HG03439 (cell line): Measurements from ENCODE around the gene PDGFRB.

ENCODE experiments used
- ATAC-seq: cut with Tn5 transposase; IDR thresholded peaks from one replicate; pipeline ENCODE4 v1.9.1; 2021; ENCODE audit warnings: mild to moderate bottlenecking, moderate library complexity; ENCODE audit not compliant: unreplicated experiment

Gene PDGFRB

DNA sequence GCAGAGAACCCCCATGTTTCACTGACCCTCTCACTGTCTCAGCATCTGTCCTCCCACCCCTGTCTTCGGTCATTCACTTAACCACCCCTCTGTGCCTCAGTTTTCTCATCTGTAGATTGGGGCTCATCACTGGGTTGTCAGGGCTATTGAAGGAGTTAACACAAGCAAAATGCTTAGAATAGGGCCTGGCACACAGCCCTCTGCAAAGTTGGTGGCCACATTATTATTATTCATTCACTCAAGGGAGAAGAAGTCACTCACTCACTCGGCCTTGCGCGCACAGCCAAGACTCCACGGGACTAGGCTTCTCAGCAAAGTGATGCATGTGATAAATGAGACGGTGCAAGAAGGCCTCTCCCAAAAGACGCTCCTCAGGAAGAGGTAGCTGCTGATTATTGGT, 8.0 kb downstream of the PDGFRB start:
- no peak for ATAC-seq

DNA sequence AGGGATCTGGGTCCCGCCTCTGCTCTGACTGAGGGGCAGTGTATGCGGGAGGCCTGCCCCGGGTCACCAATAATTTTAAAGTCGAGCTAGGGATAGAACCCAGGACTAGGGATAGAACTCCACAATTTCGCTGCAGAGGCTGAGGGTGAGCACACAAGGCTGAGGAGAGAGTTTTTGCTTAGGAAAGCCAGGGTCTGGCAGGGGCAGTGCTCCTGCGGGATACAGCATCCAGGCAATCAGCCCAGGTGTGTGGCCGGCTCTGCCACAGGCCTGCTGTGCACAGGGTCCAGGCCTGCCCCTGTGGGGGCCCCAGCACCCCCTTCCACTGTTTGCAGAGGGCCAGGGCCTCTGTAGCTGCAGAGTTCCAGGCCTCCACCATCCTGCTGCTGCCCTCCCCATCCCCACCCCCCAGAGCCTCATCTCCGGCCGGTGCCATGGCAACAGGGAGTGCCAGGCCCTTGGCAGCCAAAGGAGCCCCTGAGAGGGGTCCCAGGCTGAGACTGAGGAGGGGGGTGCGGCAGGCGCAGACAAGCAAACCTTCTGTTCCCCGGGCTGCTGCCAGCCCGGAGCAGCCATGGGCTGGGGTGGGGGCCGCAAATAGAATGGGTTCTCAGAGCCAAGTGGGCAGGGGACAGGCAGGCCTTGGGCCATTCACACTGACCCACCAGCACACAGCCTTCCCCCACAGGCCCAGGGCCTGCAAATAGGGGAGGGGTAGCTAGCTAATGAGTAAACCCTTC, 8.6 kb downstream of the PDGFRB start:
- no peak for ATAC-seq

DNA sequence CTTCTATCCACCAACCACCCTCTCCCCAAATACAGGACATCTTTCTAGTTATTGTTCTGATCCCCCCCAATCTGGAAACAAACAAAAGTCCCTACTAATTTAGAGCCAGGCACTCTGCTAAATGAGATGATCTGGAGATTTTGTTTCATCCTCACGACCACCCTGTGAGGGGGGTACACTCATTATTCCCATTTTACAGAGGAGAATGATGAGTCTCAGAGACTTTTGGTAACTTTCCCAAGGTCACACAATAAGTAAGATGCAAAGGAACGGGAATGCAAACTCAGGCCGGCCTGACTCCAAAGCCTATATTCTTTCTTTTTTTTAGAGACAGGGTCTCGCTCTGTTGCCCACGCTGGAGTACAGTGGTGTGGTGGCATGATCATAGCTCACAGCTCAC, 9.4 kb downstream of the PDGFRB start:
- ATAC-seq = no peak

DNA sequence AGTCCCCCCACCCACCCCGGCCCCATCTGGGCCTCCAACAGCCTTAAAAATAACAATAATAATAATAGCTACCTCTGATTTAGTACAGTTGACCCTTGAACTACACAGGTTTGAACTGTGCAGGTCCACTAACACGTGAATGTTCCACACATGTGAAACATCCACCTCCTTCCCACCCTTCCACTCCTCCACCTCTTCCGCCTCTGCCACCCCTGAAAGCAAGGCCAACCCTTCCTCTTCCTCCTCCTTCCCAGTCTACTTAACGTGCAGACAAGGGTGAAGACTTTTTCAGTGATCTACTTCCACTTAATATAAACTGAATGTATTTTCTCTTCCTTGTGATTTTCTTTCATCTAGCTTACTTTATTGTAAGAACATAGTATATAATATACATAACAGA, 10.8 kb downstream of the PDGFRB start:
- ATAC-seq = no peak

DNA sequence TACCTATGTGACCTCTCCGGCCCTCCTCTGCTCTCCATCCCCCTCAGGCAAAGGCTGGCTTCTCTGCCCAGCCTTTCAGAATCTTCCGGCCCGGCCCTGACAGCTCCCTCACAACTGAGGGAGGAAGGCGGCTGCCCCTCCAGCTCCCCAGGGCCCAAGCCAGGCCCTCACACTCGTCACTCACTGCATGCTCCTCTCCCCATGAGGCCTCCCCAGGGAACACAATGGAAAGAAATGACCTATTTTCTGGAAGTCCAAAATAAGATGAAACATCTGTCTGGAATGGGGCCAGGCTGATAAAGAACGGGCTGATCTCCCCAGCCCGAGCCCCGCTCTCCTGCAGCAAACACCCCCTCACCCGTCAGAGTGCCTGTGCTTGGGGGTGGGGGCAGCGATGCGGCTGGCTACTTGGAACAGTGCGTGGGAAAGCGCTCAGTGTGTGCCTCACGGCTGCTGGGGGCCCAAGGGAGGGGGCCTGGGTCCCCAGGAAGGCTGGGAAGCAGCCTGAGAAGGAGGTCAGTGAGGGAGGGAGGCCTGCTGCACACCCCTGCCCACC, 11.3 kb downstream of the PDGFRB start:
- no peak for ATAC-seq

DNA sequence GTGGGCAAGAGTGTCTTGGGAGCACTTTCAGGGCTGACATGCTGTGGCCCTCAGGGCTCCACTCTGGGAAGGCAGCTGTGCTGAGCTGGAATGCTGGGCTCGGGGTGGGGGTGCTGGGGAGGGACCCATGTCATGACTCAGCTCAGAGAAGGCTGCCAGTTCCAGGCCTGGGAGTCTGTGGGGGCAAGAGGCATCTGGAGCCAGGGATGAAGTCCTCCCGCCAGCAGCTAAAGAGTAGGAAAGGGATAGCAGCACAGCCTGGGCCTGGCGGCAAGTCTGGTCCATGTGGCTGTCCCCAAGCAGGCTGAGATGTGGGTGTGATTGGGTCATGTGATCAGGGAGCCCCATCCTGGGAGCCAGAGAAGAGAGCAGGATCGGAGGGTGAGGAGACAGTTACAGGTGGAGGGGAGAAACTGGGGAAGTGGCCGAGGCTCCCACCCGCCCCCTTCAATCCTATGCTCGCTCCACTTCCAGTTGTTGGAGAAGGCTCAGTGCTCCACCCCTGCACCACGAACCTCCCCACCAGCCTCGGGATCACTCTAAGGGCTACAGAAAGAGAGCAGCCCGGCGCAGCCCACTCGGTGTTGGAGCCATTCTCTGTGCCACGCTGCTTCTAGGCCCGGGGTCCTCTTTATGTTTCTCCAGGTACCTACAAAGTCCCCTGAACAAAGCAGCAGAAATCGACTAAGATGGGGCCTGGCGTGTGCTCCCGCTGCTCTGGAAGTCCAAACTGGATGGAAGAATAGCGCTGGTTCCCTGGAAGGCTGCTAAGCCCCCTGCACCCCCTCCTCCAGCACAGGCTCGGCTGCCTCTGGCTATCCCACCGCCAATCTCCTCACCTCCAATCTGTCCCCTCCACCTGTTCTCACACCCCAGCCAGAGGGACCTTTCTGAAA, 12.0 kb downstream of the PDGFRB start:
- ATAC-seq = no peak

DNA sequence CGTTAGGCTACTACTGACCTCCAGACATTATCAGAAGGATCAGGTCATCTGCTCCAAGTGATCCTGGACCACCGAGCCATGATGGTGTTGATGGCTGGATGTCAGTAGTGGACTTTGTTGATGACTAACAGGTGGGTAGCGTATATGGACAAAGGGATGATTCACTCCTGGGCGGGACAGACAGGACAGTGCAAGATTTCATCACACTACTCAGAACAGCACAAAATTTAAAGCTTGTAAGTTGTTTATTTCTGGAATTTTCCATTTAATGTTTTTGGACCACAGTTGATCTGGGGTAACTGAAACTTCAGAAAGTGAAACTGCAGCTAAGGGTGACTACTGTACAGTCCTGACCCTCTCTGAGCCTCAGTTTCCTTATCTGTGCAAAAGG, 12.7 kb downstream of the PDGFRB start:
- ATAC-seq = no peak

DNA sequence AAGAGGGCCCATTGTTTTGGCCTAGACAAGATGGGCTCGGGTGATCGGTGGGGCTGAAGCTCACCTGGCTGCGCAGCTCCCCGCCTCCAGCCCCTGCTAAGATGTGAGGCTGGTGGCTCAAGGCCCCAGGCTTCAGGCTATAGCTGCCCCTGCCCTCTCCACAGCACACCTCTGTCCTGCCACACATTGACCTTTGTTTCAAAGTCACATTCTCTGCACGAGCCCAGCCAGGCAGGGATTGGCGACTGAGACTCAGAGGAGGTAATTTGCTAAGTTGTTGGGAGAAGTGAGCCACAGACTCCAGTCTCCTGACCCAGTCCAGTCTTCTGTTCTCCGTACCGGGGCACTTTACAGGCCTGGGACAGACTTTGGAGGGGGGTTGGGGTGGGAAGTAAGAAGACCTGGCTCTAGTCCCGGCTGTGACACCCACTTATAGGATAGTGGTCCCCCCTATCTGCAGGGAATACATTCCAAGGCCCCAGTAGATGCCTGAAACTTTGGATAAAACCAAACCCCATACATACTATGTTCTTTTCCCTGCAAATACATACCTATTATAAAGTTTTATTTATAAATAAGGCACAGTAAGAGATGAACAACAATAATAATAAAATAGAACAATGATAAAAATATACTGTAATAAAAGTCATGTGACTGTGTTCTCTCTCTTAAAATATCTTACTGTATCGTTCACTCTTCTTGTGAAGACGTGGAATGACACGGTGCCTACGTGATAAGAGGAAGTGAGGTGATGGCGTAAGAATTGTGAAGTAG, 13.3 kb downstream of the PDGFRB start:
- no peak for ATAC-seq

DNA sequence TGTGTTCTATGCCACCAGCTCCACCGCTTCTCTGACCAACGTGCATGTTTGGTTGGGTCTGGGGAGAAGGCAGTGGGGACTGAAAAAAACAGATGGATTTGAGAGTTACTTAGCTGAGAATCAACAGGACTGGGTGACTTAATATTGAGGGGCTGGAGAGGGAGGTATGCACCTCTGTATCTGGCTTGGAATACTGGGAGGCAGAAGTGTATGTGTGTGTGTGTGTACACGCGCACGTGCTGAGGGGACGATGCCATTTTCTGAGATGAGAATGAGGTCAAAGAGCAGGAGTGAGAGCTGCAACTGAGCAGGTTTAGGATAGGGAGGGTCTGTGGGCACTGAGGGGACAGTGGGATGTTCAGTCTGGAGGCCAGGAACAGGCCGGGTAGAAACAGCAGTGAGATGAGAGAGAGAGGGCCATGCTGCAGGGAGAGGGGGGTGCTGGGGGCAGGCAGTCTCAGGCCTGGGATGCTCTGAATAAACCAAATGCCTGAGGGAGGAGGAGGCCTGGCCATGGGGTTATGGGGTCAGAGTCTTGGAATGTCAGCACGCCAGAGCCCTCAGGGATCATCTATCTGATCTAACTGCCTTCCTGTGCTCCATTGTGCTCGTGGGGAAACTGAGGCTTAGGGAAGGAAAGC, 14.0 kb downstream of the PDGFRB start:
- ATAC-seq = no peak

DNA sequence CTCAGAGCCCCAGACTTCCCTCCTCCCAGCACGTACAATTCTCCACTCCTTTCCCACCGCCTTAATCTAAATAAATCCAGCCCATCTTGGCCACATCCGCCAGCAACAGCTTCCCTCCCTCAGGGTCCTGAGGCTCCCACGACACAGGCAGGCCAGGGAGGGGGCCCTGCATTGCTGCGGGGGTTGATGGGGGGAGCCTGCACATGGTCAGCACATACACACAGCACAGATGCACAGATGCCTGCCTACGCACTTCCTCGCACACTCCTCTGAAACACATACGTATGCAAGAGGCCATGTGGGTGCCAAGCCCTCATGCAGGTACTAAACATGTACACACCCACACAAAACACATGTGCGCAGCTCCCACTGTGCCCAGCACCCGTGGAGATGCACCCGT, 14.8 kb downstream of the PDGFRB start:
- no peak for ATAC-seq

DNA sequence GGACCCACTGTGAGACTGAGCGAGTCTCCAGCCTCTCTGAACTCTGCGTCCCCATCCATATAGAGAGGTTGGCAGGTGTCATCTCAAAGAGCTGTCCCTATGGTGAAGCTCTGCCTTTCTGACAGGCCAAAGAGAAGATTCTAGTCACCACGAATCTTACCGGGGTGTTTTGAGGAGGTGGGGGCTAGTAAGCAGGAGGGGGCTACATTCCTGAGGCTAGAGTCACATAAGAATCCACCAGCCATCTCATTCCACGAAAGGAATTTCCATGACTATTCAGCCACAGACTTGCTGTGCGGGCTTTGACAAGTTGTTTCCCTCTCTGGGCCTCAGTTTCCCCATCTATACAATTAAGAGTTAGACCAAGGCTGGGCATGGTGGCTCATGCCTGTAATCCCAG, 16.3 kb downstream of the PDGFRB start:
- no peak for ATAC-seq

DNA sequence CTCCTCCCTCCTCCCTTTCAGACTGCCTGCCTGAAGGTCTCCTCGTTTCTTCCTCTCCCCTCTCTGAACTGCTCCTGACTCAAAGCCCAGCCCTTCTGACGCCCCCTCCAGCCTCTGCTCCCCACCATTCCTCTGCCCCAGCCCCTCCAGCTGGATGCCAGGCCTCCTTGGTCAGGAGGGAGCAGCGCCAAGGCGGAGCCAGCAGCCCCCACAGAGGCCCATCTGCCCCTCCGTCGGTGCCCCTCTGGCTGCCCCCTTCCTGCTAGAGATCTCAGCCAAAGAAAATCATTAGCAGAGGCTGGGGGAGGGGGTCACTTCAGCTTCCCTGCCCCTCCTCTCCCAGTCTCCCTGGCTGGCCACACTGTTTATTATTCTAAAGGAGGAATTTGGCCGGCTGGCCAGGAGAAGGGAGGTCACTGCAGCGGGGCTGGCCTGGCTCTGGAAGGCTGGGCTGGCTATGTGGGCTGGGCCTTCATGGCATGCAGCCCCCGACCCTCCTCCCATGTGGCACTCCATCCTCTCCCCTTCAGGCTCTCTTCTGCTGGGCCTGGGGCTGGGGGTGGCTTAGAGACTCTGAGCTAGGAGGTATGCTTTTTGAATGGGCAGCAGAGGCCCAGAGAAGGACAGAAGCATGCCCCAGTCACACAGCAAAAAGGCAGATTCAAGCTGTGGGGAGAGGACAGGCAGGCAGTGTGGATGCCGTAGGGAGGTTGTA, 16.9 kb downstream of the PDGFRB start:
- ATAC-seq = no peak

DNA sequence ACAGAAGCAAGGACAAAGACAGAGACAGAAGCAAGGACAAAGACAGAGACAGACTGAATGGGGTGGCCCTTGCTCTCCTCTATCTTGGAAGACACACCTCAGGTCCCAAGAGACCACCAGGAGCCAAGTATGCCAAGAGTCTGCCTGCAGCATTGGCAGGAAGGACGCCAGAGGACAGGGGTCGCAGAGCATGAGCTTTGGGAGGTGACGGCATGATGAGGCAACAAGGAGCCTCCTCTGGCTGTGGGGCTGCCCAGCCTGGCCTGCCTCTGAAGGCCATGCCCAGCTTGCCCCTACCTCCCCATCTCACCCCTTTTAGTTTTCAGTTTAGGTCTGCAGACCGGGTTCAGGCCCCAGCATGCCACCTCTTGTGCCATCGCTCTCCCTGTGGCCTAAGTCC, 17.6 kb downstream of the PDGFRB start:
- ATAC-seq = no peak

DNA sequence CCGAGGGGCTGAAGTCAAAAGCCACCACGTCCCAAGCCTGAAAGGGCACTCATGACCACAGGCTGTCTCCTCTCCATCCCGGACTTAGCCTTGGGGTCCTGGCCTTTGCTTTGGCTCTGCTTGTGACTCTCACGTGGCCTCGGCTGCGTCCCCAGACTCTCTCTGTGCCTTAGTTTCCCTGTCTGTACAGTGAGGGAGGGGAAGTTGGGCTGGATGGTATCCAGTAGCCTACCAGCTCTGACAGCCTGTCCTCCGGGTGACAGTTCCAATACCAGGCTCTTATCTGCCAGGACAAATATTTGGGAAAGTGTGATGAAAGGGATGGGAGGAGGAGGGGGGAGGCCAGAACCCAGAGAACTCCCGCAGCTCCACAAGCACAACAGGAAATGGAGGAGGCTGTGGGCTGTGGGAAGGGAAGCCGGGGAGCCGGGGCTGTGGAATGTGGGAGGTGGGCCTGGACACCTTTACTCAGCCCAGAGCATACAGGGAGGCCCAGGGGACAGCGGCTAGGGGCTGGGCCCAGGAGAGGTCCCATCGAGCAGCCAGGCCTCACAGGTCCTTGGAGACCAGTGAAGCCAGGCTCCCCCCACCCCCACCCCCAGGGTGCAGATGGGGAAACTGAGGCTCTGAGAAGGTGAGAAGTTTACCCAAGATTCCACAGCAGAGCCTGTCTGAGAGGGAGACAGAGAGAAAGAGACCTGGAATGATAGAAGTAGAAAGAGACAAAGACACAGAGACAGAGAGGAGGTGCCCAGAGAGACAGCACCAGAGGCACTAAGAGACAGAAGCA, 18.3 kb downstream of the PDGFRB start:
- no peak for ATAC-seq

DNA sequence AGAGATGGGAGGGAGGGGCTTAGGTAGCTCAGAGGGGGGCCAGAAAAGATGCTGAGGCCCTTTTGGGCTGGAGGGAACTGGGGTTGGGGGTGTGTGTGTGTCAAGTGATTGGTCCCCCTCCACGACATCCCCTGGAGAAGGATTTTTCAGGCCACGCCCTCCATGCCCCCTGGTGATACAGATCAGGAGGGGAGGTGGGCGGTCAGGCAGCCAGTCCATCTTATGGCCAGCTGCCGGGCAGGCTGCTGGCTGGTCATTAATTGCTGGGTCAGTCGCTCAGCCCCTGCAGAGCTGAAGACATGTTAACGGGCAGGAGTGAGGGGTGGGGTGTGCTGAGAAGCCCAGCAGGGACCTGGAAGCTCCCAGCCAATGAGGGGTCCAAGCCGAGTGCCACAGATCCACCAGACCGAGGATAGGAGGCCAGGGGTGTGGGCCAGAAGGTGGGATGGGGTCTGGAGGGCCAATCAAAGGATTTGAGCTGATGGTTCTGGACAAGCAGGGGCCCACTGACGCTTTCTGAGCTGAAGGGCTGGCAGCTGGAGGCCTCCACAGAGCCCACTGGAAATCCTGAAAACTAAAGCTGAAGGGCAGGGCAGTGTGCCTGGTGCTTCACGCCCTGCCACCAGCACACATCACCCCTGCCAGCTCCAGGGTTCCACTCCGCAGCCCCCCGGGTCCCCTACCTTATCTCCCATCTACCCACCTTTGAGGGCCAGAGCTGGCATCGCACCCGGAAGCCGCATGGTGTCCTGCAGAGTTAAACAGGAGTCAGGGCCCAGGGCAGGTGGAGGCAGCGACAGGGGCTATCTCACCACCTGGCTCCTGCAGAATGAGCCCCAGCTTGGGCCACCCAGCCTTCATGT, 19.1 kb downstream of the PDGFRB start:
- ATAC-seq = no peak

DNA sequence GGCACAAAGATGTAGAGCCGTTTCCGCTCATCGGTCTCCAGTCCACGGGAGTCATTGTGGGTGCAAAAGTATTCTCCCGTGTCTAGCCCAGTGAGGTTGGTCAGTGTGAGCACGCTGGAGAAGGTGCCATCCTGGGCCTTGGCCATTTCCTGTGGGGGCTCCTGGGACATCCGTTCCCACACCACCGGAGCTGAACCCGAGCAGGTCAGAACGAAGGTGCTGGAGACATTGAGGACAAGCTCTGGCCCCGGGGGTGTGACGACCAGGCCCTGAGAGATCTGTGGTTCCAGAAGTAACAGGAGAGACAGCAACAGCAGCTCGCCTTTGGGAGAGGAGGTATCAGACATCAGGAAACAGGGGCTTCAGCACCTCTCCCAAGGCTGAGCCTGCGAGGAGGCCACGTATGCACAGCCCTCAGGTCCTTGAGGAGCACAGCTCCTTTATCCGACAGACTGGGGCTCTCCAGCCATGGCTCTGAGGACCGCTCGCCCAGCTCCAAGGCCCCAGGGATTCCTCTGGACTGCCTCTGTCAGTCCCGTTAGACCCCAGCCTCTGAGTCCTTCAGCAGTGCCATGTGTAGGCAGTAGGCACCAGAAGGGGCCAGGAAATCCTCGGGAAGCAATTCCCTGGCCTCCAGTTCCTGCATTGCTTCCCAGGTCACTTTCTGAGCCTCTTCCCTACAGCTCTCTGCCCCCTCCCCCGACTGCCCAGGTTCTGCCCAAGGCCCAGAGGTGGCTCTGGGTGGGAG, 19.9 kb downstream of the PDGFRB start:
- no peak for ATAC-seq

DNA sequence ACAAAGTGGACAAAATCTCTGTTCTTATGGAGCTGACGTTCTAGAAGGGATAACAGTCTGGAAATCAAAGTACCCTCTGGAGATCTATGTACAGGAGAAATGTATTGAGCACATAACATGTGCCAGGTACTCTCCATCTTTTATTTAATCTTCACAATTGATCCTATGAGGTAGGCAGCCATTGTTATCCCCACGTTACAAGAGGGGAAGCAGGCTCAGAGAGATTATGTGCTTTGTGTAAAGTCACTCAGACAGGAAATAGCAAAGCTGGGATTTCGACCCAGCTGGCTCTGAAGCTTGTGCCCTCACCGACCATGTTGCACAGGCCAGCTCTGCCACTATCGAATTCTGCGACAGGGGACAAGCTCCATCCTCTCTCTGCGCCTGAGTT, 21.5 kb downstream of the PDGFRB start:
- ATAC-seq = no peak
